ENCODE results near the gene GPHA2.

GPHA2 gene

DNA sequence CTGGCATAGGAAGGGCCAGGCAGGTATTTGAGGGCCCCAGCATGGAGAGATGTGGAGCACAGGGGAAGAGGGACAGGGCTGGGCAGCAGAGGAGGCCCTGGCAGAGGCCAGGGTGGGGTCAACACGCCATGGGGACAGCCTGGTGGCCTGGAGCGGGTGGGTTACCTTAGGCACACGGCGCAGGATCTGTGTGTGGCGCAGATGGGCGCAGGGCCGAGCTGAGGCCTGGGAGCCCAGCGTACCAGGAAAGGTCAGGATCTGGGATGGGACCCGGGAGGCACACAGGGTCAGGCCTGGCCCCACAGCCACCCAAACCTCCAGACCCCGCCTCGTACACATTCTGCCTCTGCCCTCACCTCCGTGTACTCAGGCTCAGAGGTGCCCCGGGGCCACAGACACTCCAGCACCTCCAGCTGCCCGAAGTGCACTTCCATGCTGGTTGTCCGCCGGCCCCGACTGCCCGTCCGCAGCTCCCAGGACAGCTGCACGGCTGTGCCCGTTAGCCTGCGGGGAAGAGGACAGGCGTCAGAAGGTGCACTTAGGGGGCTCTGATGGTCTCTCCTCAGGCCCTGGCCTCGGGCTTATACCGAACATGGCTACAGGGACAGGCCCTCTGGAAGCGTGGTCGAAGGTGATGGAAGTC lies 25.1 kb downstream of the GPHA2 start:
- WGBS (ENCODE audit: insufficient coverage, insufficient read length) = no CpG with 5 or more reads among the region's 27 CpGs
- no peaks in the 10 kb centered on the region; the same call in 1 of the 2 replicates for H3K4me1 ChIP-seq (ENCODE audit: control insufficient read depth, insufficient read depth, low read length)
- no peaks in the 10 kb centered on the region for H3K9me3 ChIP-seq (ENCODE audit: control insufficient read depth, insufficient read depth, low read length)
- no peak overlapping the region for H3K4me3 ChIP-seq (ENCODE audit: low read length)
- H3K27me3 ChIP-seq (ENCODE audit: control insufficient read depth, insufficient read depth, low read length) = no peaks in the 10 kb centered on the region
- peaks cover 43% of the 10 kb centered on the region for H3K36me3 ChIP-seq (ENCODE audit: control insufficient read depth, insufficient read depth, low read length)
- no peak overlapping the region for H3K27ac ChIP-seq (ENCODE audit: low read length)
- no peak for DNase-seq (ENCODE audit: low read depth, low spot score)

DNA sequence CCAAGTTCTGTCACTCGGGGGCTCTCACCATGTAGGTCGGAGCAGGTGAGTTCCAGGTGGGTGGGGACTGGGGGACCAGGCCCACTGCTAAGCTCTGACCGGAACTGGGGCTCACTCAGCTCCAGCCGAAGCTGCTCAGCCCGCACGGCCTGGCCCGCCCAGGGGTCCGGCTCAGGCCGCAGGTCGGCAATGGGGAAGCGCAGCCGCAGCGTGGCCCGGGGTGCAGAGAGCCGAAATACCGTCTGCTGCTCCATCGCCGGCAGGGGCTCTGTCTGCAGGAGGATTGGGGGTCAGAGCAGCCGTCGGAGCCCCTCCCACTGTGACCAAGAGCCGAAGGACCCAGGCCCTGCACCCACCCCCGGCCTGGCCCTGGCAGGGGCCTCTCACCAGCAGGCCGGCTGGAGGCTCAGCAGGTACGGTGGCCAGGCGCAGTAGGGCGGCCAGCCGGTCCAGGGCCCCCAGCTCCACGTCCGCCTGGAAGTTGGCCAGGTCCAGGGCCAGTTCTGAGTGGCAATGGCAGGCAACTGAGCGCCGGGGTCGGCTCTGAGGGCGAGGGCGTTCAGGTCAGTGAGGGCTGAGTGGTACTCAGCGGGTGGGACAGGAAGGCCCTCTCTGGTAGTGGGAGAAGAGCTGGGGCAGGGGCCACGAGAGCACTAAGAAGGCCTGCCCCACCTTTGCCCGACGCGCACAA lies 25.9 kb downstream of the GPHA2 start:
- H3K4me3 ChIP-seq (ENCODE audit: low read length) = no peak overlapping the region
- DNase-seq (ENCODE audit: low read depth, low spot score) = no peak
- H3K4me1 ChIP-seq (ENCODE audit: control insufficient read depth, insufficient read depth, low read length) = no peaks in the 10 kb centered on the region; the same call in 1 of the 2 replicates
- no CpG with 5 or more reads among the region's 39 CpGs for WGBS (ENCODE audit: insufficient coverage, insufficient read length)
- no peaks in the 10 kb centered on the region for H3K27me3 ChIP-seq (ENCODE audit: control insufficient read depth, insufficient read depth, low read length)
- H3K36me3 ChIP-seq (ENCODE audit: control insufficient read depth, insufficient read depth, low read length) = peaks cover 46% of the 10 kb centered on the region
- H3K27ac ChIP-seq (ENCODE audit: low read length) = no peak overlapping the region
- H3K9me3 ChIP-seq (ENCODE audit: control insufficient read depth, insufficient read depth, low read length) = no peaks in the 10 kb centered on the region

DNA sequence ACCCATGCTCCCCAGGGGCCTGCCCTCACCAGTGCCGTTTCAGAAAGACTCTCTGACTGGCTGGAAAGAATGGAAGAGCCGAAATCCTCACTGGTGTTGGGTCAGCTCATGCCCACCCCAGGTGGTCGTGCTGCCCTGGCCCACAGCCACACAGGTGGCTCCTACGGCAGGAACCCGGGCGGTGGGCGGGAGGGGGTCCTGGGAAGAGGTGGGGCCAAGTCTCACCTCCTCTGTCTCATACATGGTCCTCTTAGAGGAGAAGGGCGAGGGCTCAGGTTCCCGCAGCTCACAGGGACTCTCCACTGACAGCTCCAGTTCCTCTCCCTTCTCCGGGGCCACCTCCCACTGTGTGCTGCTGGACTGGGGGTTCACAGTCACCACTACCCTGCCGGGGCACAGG lies 26.9 kb downstream of the GPHA2 start:
- no CpG with 5 or more reads among the region's 11 CpGs for WGBS (ENCODE audit: insufficient coverage, insufficient read length)
- no peak for DNase-seq (ENCODE audit: low read depth, low spot score)
- no peaks in the 10 kb centered on the region; the same call in 1 of the 2 replicates for H3K4me1 ChIP-seq (ENCODE audit: control insufficient read depth, insufficient read depth, low read length)
- no peak overlapping the region for H3K4me3 ChIP-seq (ENCODE audit: low read length)
- no peaks in the 10 kb centered on the region for H3K9me3 ChIP-seq (ENCODE audit: control insufficient read depth, insufficient read depth, low read length)
- no peak overlapping the region for H3K27ac ChIP-seq (ENCODE audit: low read length)
- H3K27me3 ChIP-seq (ENCODE audit: control insufficient read depth, insufficient read depth, low read length) = no peaks in the 10 kb centered on the region
- peaks cover 45% of the 10 kb centered on the region for H3K36me3 ChIP-seq (ENCODE audit: control insufficient read depth, insufficient read depth, low read length)

DNA sequence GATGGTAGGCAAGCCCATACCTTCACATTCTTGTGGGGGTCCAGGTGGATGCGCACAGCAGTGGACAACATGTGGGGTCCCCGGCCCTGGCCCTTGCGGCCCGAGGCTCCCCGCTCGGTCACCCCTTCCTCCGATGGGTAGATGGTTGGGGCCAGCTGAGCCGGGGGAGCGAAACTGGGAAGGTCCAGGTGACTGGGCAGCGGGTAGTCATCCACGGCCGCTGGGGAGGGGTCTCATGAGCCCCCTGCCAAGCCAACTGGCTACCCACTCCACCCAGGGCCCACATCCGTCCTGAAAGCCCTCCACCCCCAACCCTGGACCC lies 29.4 kb downstream of the GPHA2 start:
- peaks cover 40% of the 10 kb centered on the region for H3K36me3 ChIP-seq (ENCODE audit: control insufficient read depth, insufficient read depth, low read length)
- H3K4me1 ChIP-seq (ENCODE audit: control insufficient read depth, insufficient read depth, low read length) = no peaks in the 10 kb centered on the region
- no CpG with 5 or more reads among the region's 13 CpGs for WGBS (ENCODE audit: insufficient coverage, insufficient read length)
- no peak for DNase-seq (ENCODE audit: low read depth, low spot score)
- no peak overlapping the region for H3K27ac ChIP-seq (ENCODE audit: low read length)
- H3K27me3 ChIP-seq (ENCODE audit: control insufficient read depth, insufficient read depth, low read length) = no peaks in the 10 kb centered on the region
- no peak overlapping the region for H3K4me3 ChIP-seq (ENCODE audit: low read length)
- H3K9me3 ChIP-seq (ENCODE audit: control insufficient read depth, insufficient read depth, low read length) = no peaks in the 10 kb centered on the region

DNA sequence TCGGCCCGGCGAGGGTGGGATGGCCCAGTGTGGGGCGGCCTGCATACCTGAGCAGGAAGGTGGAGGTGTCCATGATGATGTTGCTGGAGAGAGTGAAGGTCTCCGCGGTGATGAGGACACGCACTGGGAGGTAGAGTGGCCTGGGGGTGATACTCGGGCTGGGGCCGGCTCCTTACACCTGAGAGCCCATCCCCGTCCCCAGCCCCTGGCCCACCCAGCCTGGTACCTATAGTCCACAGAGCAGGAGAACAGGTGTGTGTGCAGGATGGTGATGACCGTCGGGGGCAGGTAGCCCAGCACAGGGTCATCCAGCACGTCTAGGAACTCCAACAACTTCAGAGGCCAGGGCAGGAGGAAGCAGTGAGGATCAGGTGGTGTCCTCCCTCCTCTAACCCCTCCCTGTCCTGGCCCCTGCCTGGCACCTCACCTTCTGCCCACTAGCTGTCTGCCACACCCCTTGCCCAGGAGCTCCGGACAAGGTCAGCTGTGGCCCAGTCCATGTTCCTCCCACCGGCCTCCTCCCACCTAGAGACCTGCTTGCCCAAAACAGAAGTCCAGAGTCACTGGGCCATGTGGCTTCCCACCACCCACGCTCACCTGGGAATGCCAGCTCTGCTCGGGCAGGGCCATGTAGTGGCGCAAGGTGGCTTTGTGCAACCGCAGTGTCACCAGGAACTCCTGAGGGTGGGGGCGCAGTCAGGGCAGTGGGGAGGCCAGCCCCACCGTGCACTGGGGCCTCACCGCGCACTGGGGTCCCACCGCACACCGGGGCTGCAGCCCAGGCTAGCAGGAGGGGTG lies 30.0 kb downstream of the GPHA2 start:
- WGBS (ENCODE audit: insufficient coverage, insufficient read length) = no CpG with 5 or more reads among the region's 25 CpGs
- no peak overlapping the region for H3K27ac ChIP-seq (ENCODE audit: low read length)
- H3K27me3 ChIP-seq (ENCODE audit: control insufficient read depth, insufficient read depth, low read length) = no peaks in the 10 kb centered on the region
- no peaks in the 10 kb centered on the region for H3K9me3 ChIP-seq (ENCODE audit: control insufficient read depth, insufficient read depth, low read length)
- peaks cover 35% of the 10 kb centered on the region for H3K36me3 ChIP-seq (ENCODE audit: control insufficient read depth, insufficient read depth, low read length)
- no peak overlapping the region for H3K4me3 ChIP-seq (ENCODE audit: low read length)
- DNase-seq (ENCODE audit: low read depth, low spot score) = no peak
- no peaks in the 10 kb centered on the region for H3K4me1 ChIP-seq (ENCODE audit: control insufficient read depth, insufficient read depth, low read length)

DNA sequence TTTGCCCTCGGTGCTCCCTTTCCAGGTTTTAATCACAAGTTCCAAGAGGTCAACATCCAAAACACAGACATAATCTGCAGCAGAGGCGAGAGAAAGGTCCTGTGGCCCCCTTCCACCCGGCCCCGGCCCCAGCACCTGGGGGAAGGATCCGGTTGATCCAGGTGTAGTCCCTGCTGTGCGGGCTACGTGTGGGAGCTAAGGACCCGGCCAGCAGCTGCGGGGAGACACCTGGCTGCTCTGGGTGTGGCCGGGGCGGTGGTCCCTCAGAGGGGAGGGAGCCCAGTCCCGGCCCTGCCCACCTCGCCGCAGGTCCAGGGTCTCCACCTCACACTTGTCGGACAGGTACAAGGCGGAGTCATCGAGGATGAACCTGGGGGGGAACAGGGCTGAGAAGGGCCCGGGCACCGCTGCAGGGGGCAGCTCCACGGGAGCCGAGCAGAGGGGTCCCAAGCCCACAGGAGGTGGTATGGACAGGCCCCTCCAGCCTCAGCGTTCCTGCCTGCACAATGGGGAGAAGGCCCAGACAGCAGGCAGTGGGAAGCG lies 32.3 kb downstream of the GPHA2 start:
- no peaks in the 10 kb centered on the region for H3K4me1 ChIP-seq (ENCODE audit: control insufficient read depth, insufficient read depth, low read length)
- no peak overlapping the region for H3K27ac ChIP-seq (ENCODE audit: low read length)
- no peaks in the 10 kb centered on the region for H3K27me3 ChIP-seq (ENCODE audit: control insufficient read depth, insufficient read depth, low read length)
- no CpG with 5 or more reads among the region's 23 CpGs for WGBS (ENCODE audit: insufficient coverage, insufficient read length)
- no peak overlapping the region for H3K4me3 ChIP-seq (ENCODE audit: low read length)
- no peaks in the 10 kb centered on the region for H3K9me3 ChIP-seq (ENCODE audit: control insufficient read depth, insufficient read depth, low read length)
- peaks cover 29% of the 10 kb centered on the region for H3K36me3 ChIP-seq (ENCODE audit: control insufficient read depth, insufficient read depth, low read length)
- DNase-seq (ENCODE audit: low read depth, low spot score) = no peak

DNA sequence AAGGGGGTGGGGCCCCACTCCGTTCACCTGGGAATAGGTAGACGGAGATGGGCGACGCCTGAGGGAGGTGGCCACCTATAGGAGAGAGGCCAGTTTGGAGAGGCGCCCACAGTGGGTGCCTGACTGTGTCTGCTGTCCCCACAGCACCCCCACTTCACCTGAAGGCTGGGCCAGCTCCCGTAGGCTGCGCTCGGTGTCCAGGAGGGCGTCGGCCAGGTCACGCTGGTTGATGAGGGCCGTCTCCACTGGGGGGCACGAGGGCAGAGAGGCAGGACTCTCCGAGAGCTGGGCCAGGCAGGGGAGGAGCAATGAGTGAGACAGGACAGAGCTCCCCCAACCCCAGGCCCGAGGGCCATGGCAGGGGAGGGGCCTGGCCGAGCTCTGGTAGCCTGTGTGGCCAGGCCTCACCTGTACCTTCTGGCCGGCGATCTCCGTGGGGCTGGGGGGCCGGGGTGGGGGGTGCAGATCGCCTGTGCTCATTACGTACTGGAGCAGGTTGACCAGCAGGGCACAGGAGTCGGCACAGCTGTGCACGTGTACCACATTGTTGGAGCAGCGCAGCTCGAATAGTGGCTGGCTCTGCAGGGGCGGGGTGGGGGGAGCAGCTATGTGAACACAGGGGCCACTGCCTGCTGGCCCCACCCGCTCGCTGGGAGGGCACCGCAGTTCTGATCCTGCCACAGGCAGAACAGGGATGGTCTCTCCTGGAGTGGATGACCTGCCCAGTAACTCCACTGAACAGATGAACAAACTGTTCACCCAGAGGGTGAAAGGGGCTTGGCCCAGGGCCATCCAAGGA lies 33.4 kb downstream of the GPHA2 start:
- no peak overlapping the region for H3K4me3 ChIP-seq (ENCODE audit: low read length)
- WGBS (ENCODE audit: insufficient coverage, insufficient read length) = no CpG with 5 or more reads among the region's 30 CpGs

DNA sequence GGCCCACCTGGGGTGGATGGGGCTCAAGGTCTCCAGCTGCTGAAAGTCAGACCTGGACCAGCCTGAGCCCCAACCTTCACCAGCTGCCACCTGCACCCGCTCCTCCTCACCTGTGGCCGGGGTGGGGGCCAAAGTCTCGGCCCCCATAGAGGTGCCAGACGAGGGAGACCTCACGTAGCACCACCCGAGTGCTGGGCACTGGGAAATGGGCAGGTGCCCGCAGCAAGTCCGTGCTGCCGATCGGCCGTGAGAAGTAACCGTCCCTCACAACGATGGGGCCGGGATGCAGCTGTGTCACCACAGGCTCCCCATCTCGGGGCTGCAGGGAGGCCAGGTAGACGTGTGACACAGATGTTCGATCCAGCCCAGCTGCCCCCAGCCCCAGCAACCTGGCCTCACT lies 34.9 kb downstream of the GPHA2 start:
- WGBS (ENCODE audit: insufficient coverage, insufficient read length) = no CpG with 5 or more reads among the region's 17 CpGs
- peaks cover 21% of the 10 kb centered on the region for H3K36me3 ChIP-seq (ENCODE audit: control insufficient read depth, insufficient read depth, low read length)
- no peak overlapping the region for H3K27ac ChIP-seq (ENCODE audit: low read length)
- H3K4me3 ChIP-seq (ENCODE audit: low read length) = no peak overlapping the region
- no peaks in the 10 kb centered on the region for H3K9me3 ChIP-seq (ENCODE audit: control insufficient read depth, insufficient read depth, low read length)
- DNase-seq (ENCODE audit: low read depth, low spot score) = no peak
- no peaks in the 10 kb centered on the region for H3K4me1 ChIP-seq (ENCODE audit: control insufficient read depth, insufficient read depth, low read length)
- H3K27me3 ChIP-seq (ENCODE audit: control insufficient read depth, insufficient read depth, low read length) = no peaks in the 10 kb centered on the region

More for the DNA sequence above, 33.4 kb downstream of the GPHA2 start:
- no peak for DNase-seq (ENCODE audit: low read depth, low spot score)
- H3K27ac ChIP-seq (ENCODE audit: low read length) = no peak overlapping the region
- H3K4me1 ChIP-seq (ENCODE audit: control insufficient read depth, insufficient read depth, low read length) = no peaks in the 10 kb centered on the region
- no peaks in the 10 kb centered on the region for H3K27me3 ChIP-seq (ENCODE audit: control insufficient read depth, insufficient read depth, low read length)
- H3K36me3 ChIP-seq (ENCODE audit: control insufficient read depth, insufficient read depth, low read length) = peaks cover 29% of the 10 kb centered on the region
- H3K9me3 ChIP-seq (ENCODE audit: control insufficient read depth, insufficient read depth, low read length) = no peaks in the 10 kb centered on the region

DNA sequence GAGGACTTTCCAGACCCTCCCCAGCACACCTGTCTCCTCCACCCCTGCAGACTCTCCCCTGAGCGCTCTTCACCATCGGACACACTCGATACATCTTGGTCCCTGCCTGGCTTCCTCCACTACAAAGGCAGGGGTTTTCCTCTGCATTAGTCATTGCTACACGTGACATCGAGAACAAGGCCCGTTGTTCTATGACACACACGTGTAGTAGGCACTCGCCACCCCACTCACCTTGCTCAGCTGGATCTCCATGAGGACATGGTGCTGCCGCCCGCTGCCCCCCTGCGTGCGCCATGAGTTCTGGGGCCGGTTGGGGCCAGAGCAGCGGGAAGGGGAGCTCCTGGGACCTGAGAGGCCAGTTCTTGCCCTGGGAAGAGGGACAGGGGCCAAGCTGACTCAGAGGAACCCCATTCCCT lies 35.4 kb downstream of the GPHA2 start:
- no peak overlapping the region for H3K27ac ChIP-seq (ENCODE audit: low read length)
- no peak for DNase-seq (ENCODE audit: low read depth, low spot score)
- peaks cover 16% of the 10 kb centered on the region for H3K36me3 ChIP-seq (ENCODE audit: control insufficient read depth, insufficient read depth, low read length)
- WGBS (ENCODE audit: insufficient coverage, insufficient read length) = no CpG with 5 or more reads among the region's 14 CpGs
- H3K4me1 ChIP-seq (ENCODE audit: control insufficient read depth, insufficient read depth, low read length) = no peaks in the 10 kb centered on the region
- no peaks in the 10 kb centered on the region for H3K9me3 ChIP-seq (ENCODE audit: control insufficient read depth, insufficient read depth, low read length)
- no peaks in the 10 kb centered on the region for H3K27me3 ChIP-seq (ENCODE audit: control insufficient read depth, insufficient read depth, low read length)
- no peak overlapping the region for H3K4me3 ChIP-seq (ENCODE audit: low read length)

DNA sequence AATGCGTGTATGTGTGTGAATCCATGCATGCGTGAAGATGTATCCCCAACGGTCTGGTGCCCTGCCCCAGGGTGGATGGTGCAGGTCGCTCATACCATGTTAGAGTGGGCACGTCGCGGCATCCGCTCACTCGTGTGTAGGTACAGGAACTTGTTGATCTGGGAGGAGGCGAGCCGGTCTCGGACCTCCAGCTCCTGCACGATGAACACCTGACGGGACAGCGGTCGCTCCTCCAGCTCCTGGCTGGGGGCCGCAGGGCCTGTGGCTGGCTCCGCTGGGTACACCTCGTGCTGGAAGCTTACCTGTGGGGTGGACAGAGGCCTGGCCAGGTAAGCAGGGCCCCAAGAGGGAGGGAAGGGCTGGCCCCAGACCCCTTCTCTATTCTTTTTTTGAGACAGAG lies 37.2 kb downstream of the GPHA2 start:
- no peak overlapping the region for H3K4me3 ChIP-seq (ENCODE audit: low read length)
- DNase-seq (ENCODE audit: low read depth, low spot score) = no peak
- H3K27ac ChIP-seq (ENCODE audit: low read length) = no peak overlapping the region
- H3K27me3 ChIP-seq (ENCODE audit: control insufficient read depth, insufficient read depth, low read length) = no peaks in the 10 kb centered on the region
- no peaks in the 10 kb centered on the region; the same call in 1 of the 2 replicates for H3K4me1 ChIP-seq (ENCODE audit: control insufficient read depth, insufficient read depth, low read length)
- no peaks in the 10 kb centered on the region for H3K9me3 ChIP-seq (ENCODE audit: control insufficient read depth, insufficient read depth, low read length)
- no CpG with 5 or more reads among the region's 19 CpGs for WGBS (ENCODE audit: insufficient coverage, insufficient read length)
- peaks cover 20% of the 10 kb centered on the region for H3K36me3 ChIP-seq (ENCODE audit: control insufficient read depth, insufficient read depth, low read length)

Measured in iPS DF 6.9 (cell line).